ENCODE measurements around the gene LGMN.

DNA sequence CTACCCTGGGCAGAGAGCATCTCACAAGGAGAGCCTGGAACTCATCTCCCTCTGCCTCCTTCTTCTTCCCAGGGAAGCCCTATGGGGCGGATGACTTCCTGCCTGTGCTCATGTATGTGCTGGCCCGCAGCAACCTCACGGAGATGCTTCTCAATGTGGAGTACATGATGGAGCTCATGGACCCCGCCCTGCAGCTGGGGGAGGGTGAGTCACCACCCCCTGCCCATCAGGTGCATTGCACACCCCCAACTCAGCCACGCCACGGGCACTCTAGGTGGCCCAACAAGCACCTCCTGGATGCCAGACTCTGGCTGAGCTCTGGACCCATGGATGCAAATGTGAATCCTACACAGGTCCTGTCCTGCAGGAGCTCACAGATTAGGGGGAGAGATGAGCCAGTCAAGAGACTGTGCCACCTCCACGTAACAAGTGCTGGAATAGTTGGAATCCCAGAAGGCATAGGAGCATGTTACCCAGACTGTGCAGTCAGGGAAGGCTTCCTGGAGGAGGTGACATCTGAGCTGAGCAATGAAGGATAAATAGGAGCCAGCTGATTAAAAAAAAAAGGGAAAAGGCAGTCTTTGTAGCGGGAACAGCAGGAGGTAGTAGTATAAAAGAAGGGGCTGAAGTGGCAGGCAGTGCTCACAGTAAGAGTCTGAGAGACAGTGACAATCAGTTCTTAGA, 71.9 kb downstream of the LGMN start:
- TF ChIP-seq POLR2A (IDR thresholded peaks at IDR 0.05; ENCODE audit: low read depth, low read length), result no peak
- no peak for TF ChIP-seq POLR2AphosphoS5 (IDR thresholded peaks at IDR 0.05; ENCODE audit: low read depth, low read length)
